Immature natural killer cell (primary cell): Measurements from ENCODE around the gene HOXA5. TPM values are rescaled to one million over a fixed set of nuclear protein-coding genes. Genes with fewer than 3 reads are reported as not detected.

ENCODE experiments used
- DNase-seq, 3 donors: peaks; one replicate each; pipeline ENCODE4 v3.0.0; 2022; ENCODE audit warnings: mixed read lengths in 1 of 3
- H3K27ac Mint-ChIP-seq, 6 donors: one replicate each; pipeline ENCODE4 v1.8.0; 2020; ENCODE audit warnings: mixed read lengths in 6 of 6, mild to moderate bottlenecking in 5 of 6, inconsistent platforms in 4 of 6, moderate library complexity in 3 of 6
- H3K27me3 Mint-ChIP-seq, 3 donors: one replicate each; pipeline ENCODE4 v1.8.0; 2020 to 2021; ENCODE audit warnings: low read depth in 3 of 3, mild to moderate bottlenecking in 3 of 3, mixed read lengths in 3 of 3, moderate library complexity in 3 of 3, inconsistent platforms in 1 of 3
- H3K36me3 Mint-ChIP-seq, 3 donors: one replicate each; pipeline ENCODE4 v1.8.0; 2020; ENCODE audit warnings: mixed read lengths in 3 of 3, inconsistent platforms in 2 of 3, mild to moderate bottlenecking in 2 of 3
- H3K4me1 Mint-ChIP-seq, 2 donors: one replicate each; pipeline ENCODE4 v1.8.0; 2020; ENCODE audit warnings: inconsistent platforms in 2 of 2, mild to moderate bottlenecking in 2 of 2, mixed read lengths in 2 of 2, moderate library complexity in 1 of 2
- H3K4me3 Mint-ChIP-seq, 5 donors: one replicate each; pipeline ENCODE4 v1.8.0; 2020; ENCODE audit warnings: mild to moderate bottlenecking in 5 of 5, mixed read lengths in 5 of 5, inconsistent platforms in 3 of 5, moderate library complexity in 3 of 5
- H3K9me3 Mint-ChIP-seq, 6 donors: one replicate each; pipeline ENCODE4 v1.8.0; 2020; ENCODE audit warnings: mild to moderate bottlenecking in 6 of 6, mixed read lengths in 6 of 6, inconsistent platforms in 4 of 6, moderate library complexity in 3 of 6
- polyA plus RNA-seq, 3 donors: library from polyadenylated mRNA; unstranded; fragments of 300-500 nt; fragmentation: Illumina TruSeq; gene quantifications; one replicate each; pipeline ENCODE4 v1.2.3, GENCODE V29; 2021

HOXA5 gene
- polyA plus RNA-seq, 3 donors from 2014 or later, result 0.42 to 1.1 (median 0.73) TPM

DNA sequence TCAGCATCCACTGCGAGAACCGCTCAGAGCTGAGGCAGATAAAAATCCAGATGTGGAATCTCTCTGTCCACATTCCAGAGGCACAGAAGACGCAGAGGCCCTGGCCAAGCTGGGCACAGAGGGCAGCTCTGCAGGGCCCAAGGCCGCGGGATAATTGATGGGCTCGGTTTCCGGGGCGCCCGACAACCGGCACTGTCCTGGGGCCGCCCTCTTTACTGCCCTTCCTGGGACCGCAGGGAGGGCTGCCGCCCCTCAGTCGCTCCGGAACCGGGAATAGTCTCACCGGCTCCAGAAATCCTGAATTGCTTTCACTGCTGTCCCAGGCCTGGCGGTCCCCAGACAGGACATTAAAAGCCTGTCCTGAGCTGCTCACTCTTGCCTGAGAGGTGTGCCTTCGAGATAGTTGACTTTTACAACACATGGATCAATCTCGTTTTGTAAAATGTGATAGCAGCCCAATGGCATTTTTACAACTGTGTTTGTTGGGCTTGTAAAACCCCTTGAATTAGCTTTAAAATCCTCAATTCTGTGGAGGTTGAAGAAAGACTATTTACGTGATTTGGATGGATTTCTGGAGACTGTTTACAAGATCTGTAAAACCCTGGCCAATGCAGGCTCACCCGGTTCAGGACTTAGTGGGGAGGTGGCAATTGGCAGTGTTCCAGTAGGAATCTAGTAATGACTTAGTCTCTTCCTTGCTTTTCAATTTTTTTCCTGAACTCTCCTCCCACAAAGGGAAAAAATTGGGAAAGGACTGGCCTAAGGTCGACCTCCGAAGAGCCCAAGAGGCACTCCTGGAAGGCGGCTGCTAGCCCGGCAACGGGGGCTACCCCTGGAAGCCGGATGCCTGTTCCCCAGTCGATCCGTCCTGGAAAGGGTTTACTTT lies 5.5 kb upstream of the HOXA5 start:
- Mint-ChIP-seq H3K27ac (peak overlapping the region in 1 of 6 donors; percentile 55), H3K36me3 (peaks cover 0 to 3% (median 0%) of the 10 kb centered on the region in 3 donors), H3K9me3 (no peaks in the 10 kb centered on the region), H3K4me3 (peak overlapping the region; percentile 79 to 88 (median 85)), H3K4me1 (peaks cover 35 to 57% of the 10 kb centered on the region in 2 donors), H3K27me3 (peaks cover 26 to 53% (median 49%) of the 10 kb centered on the region in 3 donors)
- DNase-seq, result no peak

DNA sequence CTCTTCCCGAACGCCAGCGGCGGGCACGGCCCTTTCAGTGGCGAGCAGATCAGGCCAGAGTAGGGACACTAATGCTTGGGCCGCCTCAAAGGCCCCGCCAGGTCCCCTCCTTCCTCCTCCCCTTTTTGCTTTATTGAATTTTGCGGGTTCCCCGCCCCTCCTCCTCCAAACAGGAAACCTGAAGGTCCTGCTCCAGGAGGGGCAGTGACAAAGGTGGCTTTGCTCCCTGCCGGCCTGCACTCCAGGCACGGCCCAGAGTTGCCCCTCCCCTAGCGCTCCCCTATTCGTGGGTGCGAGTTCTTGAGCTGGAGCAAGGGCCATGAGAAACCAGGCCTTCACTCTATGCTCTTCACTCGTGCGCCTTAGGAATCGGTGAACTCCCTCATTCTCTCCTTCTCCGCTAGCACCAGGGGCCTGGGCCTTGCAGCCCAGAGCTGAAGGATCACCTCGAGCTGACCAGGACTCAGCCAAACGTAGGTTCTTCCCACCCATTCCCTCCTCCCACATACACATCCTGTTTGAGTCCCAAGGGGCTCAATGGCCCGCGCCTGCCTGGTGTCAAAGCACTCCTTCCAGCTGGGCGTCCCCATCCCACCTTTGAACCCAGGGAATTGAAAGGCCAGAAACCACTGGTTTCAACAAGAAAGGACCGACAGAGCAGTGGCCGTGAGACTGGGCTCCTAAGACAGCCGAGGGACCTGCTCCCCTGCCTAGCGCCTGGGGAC lies 4.7 kb upstream of the HOXA5 start:
- Mint-ChIP-seq H3K27ac (peak overlapping the region in 2 of 6 donors; percentile 55 to 87), H3K36me3 (peaks cover 0 to 3% (median 0%) of the 10 kb centered on the region in 3 donors), H3K9me3 (no peaks in the 10 kb centered on the region), H3K27me3 (peaks cover 20 to 48% (median 41%) of the 10 kb centered on the region in 3 donors), H3K4me3 (peak overlapping the region; percentile 79 to 88 (median 85)), H3K4me1 (peaks cover 33 to 52% of the 10 kb centered on the region in 2 donors)
- no peak for DNase-seq

DNA sequence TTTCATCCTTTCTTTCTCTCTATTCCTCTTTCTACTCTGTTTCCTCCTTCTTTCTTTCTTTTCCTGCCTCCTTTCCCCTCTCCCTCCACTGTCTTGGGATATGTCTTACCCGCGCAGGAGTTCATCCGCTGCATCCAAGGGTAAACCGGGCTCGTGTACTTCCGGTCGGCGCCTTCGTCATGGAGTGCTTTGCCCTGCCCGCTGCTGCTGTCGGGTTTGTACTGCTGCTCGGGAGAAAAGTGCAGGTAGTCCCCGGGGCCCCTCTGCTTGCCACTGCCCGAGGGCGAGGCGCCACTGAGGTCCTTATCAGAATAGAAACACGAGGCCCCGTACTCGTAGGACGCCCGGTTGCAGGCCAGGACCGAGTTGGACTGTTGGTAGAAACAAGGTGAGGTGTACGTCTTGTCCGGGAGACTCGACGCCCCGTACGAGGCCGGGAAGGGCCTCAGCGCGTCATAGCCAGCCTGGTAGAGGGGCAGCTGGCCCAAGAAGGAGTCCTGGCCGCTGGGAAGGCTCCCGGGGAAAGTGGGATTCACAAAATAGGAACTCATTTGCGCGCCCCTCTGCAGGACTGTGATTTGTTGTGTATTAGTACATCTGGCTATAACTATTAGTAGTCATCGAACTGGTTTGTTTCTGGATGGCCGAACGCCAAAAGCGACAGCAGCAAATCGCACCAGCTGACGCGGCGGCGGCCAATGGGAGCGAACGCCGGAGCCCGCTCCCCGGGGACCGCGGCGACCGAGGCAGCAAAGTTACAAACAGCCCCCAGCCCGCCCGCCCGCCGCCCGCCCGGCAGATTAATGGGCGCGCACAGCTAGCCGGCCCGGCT lies 3.9 kb upstream of the HOXA5 start, which contains the start of gene HOXA6:
HOXA6 (minus strand) TSS at position 576 of the 832 bp plus-strand sequence; CDS start at position 551, 25 bp downstream.
- Mint-ChIP-seq H3K27me3 (peaks cover 20 to 49% (median 34%) of the 10 kb centered on the region in 3 donors), H3K27ac (peak within 1 kb of the TSS in 2 of 6 donors; percentile 55 to 87), H3K4me1 (peaks cover 32 to 50% of the 10 kb centered on the region in 2 donors), H3K4me3 (peak within 1 kb of the TSS; percentile 79 to 88 (median 85)), H3K9me3 (no peaks in the 10 kb centered on the region), H3K36me3 (peaks cover 0 to 3% (median 0%) of the 10 kb centered on the region in 3 donors)
- DNase-seq, result peak in 1 of 3 donors; percentile 21

DNA sequence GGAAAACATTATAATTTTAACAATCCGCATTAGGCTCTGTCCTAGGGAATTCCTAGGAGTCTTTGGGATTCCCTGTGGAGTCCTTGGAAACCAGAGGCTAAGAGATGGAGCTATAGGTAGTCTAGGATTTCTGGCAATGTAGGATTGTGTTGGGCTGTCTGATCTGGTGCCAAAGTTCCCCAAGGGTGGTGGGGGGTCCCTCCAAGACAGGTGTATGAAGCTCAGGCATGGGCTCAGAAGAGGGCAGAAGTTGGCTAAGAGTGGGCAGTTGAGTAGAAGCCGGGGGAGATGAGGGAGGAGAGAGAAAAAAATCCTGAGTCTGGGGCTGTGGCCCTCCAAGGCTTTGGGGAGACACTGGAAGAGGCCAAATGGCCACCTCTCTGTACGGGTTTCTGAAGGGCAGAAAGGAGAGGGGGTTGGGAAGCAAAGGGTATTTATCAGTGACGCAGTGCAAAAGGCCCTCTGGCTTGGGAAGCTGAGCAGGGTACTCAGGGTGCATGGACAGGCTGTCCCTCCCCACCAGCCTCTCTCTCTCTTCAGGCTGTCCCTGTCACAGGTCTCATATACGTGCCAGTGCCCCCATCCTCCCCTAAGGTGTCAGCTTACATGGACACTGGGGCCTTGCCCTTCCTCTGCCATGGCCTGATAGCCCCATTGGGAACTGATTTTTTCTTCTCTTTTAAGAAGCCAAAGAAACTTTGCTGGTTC lies 3.2 kb upstream of the HOXA5 start:
- DNase-seq, result no peak
- Mint-ChIP-seq H3K27ac (peak overlapping the region in 1 of 6 donors; percentile 12), H3K4me1 (peaks cover 24 to 42% of the 10 kb centered on the region in 2 donors), H3K9me3 (no peaks in the 10 kb centered on the region), H3K4me3 (peak overlapping the region in 4 of 5 donors; percentile 15 to 84 (median 22)), H3K27me3 (peaks cover 22 to 47% (median 27%) of the 10 kb centered on the region in 3 donors), H3K36me3 (peaks cover 0 to 3% (median 0%) of the 10 kb centered on the region in 3 donors)

DNA sequence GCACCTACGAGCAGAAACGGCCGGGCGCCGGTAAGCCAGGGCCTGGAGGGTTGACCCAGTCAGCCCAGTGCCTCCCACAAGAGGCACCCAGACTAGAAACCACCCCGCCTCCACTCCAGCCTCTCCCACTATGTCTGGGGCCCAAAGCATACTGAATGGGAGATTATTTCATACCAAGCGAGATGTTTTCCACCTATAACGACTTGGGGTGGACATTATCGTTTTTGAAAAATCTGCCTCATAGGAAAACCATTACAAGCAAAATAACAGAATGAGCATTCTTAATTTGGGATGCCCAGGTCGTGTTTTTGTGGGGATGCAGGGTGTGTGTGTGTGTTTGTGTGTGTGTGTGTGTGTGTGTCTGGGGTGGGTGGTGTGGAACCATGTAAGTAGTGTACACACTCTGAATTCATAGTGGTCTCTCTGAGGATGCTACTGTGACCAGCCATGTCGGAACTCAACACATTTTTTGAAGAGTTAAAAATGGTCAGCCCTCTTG lies 2.5 kb upstream of the HOXA5 start:
- Mint-ChIP-seq H3K4me1 (peaks cover 18 to 35% of the 10 kb centered on the region in 2 donors), H3K27ac (no peak overlapping the region), H3K36me3 (peaks cover 0 to 9% (median 0%) of the 10 kb centered on the region in 3 donors), H3K9me3 (no peaks in the 10 kb centered on the region), H3K4me3 (no peak overlapping the region), H3K27me3 (peaks cover 17 to 40% (median 25%) of the 10 kb centered on the region in 3 donors)
- DNase-seq, result no peak

DNA sequence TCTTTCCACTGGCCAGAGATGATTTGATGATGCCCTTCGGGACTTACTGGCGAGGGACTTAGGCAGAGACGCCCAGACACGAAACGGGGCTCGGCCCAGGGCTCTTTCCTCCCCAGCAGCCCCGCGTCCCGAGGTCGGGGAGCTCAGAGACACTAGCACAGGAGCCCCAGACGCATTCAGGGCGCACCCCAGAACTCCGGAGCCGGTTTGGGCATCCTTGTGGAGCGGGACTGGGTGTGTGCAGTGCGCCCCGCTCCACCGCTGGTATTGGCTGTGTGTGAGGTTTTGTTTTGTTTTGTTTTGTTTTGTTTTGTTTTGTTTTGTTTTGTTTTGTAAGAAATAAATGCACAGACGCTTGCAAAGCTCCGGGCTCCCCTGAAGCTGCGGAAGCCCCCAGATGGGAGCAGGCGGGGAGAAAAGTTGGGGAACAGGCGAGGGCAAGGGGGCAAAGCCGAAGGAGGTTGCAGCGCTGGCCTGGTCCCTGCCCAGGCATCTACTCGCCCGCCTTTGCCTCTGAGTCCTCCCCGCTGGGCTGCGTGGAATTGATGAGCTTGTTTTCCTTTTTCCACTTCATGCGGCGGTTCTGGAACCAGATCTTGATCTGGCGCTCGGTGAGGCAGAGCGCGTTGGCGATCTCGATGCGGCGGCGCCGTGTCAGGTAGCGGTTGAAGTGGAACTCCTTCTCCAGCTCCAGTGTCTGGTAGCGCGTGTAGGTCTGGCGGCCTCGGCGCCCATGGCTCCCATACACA lies 1.9 kb upstream of the HOXA5 start:
- no peak overlapping the region for H3K27ac Mint-ChIP-seq
- H3K27me3 Mint-ChIP-seq, result peaks cover 17 to 35% (median 23%) of the 10 kb centered on the region in 3 donors
- peaks cover 0 to 9% (median 0%) of the 10 kb centered on the region in 3 donors for H3K36me3 Mint-ChIP-seq
- no peak overlapping the region for H3K4me3 Mint-ChIP-seq
- DNase-seq, result no peak
- H3K9me3 Mint-ChIP-seq, result no peaks in the 10 kb centered on the region
- peaks cover 13 to 29% of the 10 kb centered on the region in 2 donors for H3K4me1 Mint-ChIP-seq

DNA sequence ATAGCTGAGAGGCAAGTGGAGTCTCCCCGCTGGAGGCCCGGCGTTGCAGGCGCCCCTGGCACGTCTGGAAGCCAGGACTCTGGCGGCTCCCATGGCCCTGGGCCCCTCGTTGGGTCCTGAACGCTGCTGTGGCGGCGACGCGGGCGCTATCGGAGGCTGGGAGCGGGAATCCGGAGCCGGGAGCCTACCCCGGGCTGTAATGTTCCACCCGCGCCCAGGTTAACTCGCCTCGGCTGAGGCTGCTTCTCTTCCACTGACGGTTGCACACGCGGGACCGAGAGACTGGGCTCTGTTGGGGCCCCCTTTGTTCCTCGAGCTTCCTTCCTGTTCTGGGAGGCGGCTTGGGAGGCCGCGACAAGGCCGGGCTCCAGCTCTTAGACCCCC lies 1.3 kb upstream of the HOXA5 start:
- peaks cover 10 to 24% of the 10 kb centered on the region in 2 donors for H3K4me1 Mint-ChIP-seq
- H3K27ac Mint-ChIP-seq, result no peak overlapping the region
- H3K27me3 Mint-ChIP-seq, result peaks cover 17 to 29% (median 23%) of the 10 kb centered on the region in 3 donors
- H3K9me3 Mint-ChIP-seq, result no peaks in the 10 kb centered on the region
- H3K4me3 Mint-ChIP-seq, result no peak overlapping the region
- DNase-seq, result no peak
- peaks cover 0 to 9% (median 0%) of the 10 kb centered on the region in 3 donors for H3K36me3 Mint-ChIP-seq

DNA sequence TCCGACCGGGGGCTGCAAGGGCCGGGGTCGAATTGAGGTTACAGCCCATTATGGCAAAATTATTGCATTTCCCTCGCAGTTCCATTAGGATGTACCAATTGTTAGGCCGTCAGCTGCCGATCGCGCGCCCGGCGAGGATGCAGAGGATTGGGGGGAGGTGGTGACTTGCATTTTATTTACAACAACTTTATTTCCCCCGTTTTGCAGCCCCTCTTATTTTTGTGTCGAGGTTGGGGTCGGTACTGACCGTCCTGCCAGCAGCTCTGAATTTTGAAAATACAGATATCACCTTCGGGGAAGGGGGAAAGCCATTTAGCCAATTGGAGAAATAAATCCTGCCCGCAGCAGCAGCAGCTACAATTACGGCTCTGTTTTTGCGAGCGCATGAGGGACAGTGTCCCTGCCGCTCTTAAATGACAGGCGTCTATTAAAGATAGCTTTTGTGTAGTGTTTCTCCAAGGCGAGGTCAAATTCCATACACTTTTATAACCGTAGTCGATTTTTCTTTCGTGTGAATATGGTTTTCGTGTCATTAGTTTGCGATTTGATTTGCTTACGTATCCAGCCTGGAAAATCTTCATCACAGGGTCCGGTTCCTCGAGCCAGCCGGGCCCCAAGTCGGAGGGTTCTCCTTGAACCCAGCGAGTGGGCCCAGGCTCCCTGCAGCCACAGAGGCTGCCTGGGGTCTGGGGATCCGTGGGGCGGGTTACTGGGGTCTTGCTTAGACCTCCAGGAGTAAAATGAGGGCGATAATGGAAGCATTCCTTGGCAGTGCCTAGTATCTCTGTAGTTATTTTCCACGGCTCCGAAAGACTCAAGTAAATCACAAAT lies 684 bp upstream of the HOXA5 start:
- no peak for DNase-seq
- Mint-ChIP-seq H3K4me1 (peaks cover 10 to 20% of the 10 kb centered on the region in 2 donors), H3K4me3 (no peak overlapping the region), H3K27ac (no peak overlapping the region), H3K27me3 (peaks cover 14 to 28% (median 21%) of the 10 kb centered on the region in 3 donors), H3K36me3 (peaks cover 0 to 9% (median 0%) of the 10 kb centered on the region in 3 donors), H3K9me3 (no peaks in the 10 kb centered on the region)

DNA sequence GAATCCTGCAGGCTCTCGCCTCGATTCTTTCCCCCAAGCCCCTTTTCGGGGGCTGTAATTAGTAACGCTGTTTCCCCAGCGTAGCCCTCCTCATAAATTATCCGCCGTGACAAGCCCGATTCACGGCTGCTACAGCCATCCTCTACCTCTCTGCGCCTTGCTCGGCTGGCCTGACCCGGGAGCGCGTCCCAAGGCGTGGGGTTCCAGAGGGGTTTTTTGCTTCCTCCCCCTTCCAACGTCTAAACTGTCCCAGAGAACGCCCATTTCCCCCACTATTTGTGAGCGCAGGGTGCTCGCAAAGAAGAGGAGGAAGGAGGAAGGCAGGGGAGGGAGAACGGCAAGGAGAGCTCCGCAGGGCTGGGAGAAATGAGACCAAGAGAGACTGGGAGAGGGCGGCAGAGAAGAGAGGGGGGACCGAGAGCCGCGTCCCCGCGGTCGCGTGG lies 880 bp downstream of the HOXA5 start:
- Mint-ChIP-seq H3K36me3 (peaks cover 0 to 12% (median 0%) of the 10 kb centered on the region in 3 donors), H3K4me3 (peak overlapping the region; percentile 67 to 74 (median 70)), H3K9me3 (no peaks in the 10 kb centered on the region), H3K4me1 (peaks cover 7 to 11% of the 10 kb centered on the region in 2 donors), H3K27ac (peak overlapping the region in 1 of 6 donors; percentile 37), H3K27me3 (peaks cover 10 to 23% (median 18%) of the 10 kb centered on the region in 3 donors)
- no peak for DNase-seq

DNA sequence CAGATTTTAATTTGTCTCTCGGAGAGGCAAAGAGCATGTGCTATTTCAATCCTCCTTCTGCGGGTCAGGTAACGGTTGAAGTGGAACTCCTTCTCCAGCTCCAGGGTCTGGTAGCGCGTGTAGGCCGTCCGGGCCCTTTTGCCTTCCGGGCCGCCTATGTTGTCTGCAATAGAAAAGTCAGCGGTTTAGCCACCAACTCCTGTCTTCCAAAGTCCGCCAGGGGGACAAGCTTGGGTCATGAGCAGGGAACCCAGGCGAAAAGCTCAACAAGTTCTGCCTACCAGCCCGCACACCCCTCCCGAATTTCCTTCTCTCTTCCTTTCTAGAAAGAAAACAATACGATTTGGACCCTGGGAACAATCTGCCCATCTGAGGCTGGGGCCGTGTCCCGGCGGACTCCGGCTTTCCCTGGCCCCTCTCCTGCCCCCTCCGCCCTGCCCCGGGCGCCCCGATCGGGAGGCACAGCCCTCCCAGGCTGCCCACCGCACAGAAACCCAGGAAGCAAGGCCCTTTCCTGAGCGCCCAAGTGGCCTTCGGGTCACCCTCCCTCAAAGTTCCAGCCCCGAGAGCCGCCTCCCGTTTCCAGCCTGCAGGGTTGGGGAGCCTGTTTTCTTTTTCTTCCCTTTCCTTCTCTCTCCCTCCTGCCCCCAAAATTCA lies 1.4 kb downstream of the HOXA5 start:
- H3K27me3 Mint-ChIP-seq, result peaks cover 11 to 18% (median 17%) of the 10 kb centered on the region in 3 donors
- H3K4me3 Mint-ChIP-seq, result peak overlapping the region in 4 of 5 donors; percentile 67 to 74 (median 70)
- H3K9me3 Mint-ChIP-seq, result no peaks in the 10 kb centered on the region
- no peak for DNase-seq
- H3K27ac Mint-ChIP-seq, result no peak overlapping the region
- peaks cover 2 to 10% of the 10 kb centered on the region in 2 donors for H3K4me1 Mint-ChIP-seq
- H3K36me3 Mint-ChIP-seq, result peaks cover 0 to 12% (median 0%) of the 10 kb centered on the region in 3 donors
